ENCODE results near the gene SRC. TPM values are rescaled to one million over a fixed set of nuclear protein-coding genes. Genes with fewer than 3 reads are reported as not detected.

SRC gene
- total RNA-seq, 2 donors from 2014 or later, result 25.9 to 35.3 TPM

- Histone ChIP-seq H3K27me3 (no peaks in the 10 kb centered on the region), H3K9me3 (no peaks in the 10 kb centered on the region), H3K4me1 (no peaks in the 10 kb centered on the region), H3K27ac (no peak overlapping the region), H3K36me3 (replicated peaks in 1 of 2; ENCODE audit: insufficient read depth in 1 of 2, low read depth in 2 of 2) (no peaks in the 10 kb centered on the region), H3K4me3 (no peak overlapping the region)
- intact Hi-C loops (cut with DNase I), result no loop called here
- no peak for ATAC-seq
- peak in 1 of 4 donors; percentile 5 for DNase-seq
- TF ChIP-seq, protein P1, sequence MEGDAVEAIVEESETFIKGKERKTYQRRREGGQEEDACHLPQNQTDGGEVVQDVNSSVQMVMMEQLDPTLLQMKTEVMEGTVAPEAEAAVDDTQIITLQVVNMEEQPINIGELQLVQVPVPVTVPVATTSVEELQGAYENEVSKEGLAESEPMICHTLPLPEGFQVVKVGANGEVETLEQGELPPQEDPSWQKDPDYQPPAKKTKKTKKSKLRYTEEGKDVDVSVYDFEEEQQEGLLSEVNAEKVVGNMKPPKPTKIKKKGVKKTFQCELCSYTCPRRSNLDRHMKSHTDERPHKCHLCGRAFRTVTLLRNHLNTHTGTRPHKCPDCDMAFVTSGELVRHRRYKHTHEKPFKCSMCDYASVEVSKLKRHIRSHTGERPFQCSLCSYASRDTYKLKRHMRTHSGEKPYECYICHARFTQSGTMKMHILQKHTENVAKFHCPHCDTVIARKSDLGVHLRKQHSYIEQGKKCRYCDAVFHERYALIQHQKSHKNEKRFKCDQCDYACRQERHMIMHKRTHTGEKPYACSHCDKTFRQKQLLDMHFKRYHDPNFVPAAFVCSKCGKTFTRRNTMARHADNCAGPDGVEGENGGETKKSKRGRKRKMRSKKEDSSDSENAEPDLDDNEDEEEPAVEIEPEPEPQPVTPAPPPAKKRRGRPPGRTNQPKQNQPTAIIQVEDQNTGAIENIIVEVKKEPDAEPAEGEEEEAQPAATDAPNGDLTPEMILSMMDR (IDR thresholded peaks at IDR 0.05), result no peak
- no peak for TF ChIP-seq POLR2A (IDR thresholded peaks at IDR 0.05)
- 92 to 96% methylated on average over 8 to 21 of the region's 21 CpGs for WGBS, 2 donors
These were observed 18.3 kb downstream of the SRC start for GRCh38 chr20:37364013-37364926.

DNA sequence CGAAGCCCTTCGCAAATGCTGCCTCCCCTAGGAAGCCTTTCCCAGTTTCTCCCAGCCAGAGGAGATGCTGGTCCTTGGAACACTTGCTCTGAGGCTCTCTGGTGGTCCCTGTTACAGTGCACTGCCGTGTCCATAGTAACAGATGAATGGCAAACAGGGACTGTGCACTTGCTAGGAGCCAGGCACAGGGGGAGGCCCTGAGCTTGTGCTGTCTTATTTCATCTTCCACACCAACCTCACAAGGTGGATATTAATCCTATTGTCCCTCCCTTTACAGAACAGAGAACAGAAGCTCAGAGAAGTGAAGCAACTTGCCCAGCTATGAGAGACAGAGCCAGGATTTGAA is 19.0 kb downstream of the SRC start:
- intact Hi-C loops (cut with DNase I), result no loop called here
- no peak overlapping the region for H3K27ac ChIP-seq
- no peaks in the 10 kb centered on the region for H3K9me3 ChIP-seq
- H3K4me3 ChIP-seq, result no peak overlapping the region
- no peak for ATAC-seq
- H3K27me3 ChIP-seq, result no peaks in the 10 kb centered on the region
- DNase-seq, result peak in 1 of 4 donors; percentile 4
- TF ChIP-seq, protein P1 (IDR thresholded peaks at IDR 0.05), result no peak
- TF ChIP-seq POLR2A (IDR thresholded peaks at IDR 0.05), result no peak
- H3K36me3 ChIP-seq (replicated peaks in 1 of 2; ENCODE audit: insufficient read depth in 1 of 2, low read depth in 2 of 2), result no peaks in the 10 kb centered on the region
- 84 to 85% methylated on average over 3 of the region's 3 CpGs for WGBS, 2 donors
- no peaks in the 10 kb centered on the region for H3K4me1 ChIP-seq

- intact Hi-C loops (cut with DNase I), result no loop called here
- no peak for TF ChIP-seq POLR2A (IDR thresholded peaks at IDR 0.05)
- TF ChIP-seq, protein P1 (IDR thresholded peaks at IDR 0.05), result no peak
- Histone ChIP-seq H3K27me3 (no peaks in the 10 kb centered on the region), H3K4me3 (no peak overlapping the region), H3K4me1 (no peaks in the 10 kb centered on the region), H3K27ac (peak overlapping the region in 1 of 4 donors; percentile 14), H3K9me3 (no peaks in the 10 kb centered on the region), H3K36me3 (replicated peaks in 1 of 2; ENCODE audit: insufficient read depth in 1 of 2, low read depth in 2 of 2) (no peaks in the 10 kb centered on the region)
- ATAC-seq (no peak), DNase-seq (no peak)
- WGBS, 2 donors, result 86 to 89% methylated on average over 6 of the region's 6 CpGs
These were observed 20.1 kb downstream of the SRC start for GRCh38 chr20:37365760-37366638.

DNA sequence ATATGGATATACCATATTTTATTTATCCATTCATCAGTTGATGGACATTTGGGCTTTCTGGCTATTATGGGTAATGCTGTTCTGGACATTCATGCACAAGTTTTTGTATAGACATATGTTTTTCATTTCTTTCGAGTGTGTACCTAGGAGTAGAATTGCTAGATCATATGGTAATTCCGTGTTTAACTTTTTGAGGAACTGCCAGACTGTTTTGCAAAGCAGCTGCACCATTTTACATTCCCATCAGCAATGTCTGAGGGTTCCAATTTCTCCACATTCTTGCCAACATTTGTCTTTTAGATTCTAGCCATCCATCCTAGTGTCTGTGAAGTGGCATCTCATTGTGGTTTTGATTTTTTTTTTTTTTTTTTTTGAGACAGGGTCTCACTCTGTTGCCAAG is 20.8 kb downstream of the SRC start:
- ATAC-seq, result no peak
- H3K27ac ChIP-seq, result peak overlapping the region in 1 of 4 donors; percentile 14

More for the DNA sequence above, 20.8 kb downstream of the SRC start:
- Histone ChIP-seq H3K4me1 (no peaks in the 10 kb centered on the region), H3K36me3 (replicated peaks in 1 of 2; ENCODE audit: insufficient read depth in 1 of 2, low read depth in 2 of 2) (no peaks in the 10 kb centered on the region), H3K27me3 (no peaks in the 10 kb centered on the region), H3K9me3 (no peaks in the 10 kb centered on the region), H3K4me3 (no peak overlapping the region)
- no peak for DNase-seq
- WGBS, 2 donors, result 67 to 75% methylated on average over 2 of the region's 2 CpGs
- TF ChIP-seq POLR2A (IDR thresholded peaks at IDR 0.05), result no peak
- TF ChIP-seq, protein P1 (IDR thresholded peaks at IDR 0.05), result no peak
- intact Hi-C loops (cut with DNase I), result no loop called here

Data from body of pancreas (tissue), 4 donors.